ENCODE results near the gene GPR42. TPM values are rescaled to one million over a fixed set of nuclear protein-coding genes. Genes with fewer than 3 reads are reported as not detected.
"Not testable (repeated sequence)": the region's sequence is repeated elsewhere in the genome, so short reads cannot be mapped to it uniquely, and the experiment has no call there.

GPR42 gene
- total RNA-seq, 1 experiment from 2014 or later, result not detected

DNA sequence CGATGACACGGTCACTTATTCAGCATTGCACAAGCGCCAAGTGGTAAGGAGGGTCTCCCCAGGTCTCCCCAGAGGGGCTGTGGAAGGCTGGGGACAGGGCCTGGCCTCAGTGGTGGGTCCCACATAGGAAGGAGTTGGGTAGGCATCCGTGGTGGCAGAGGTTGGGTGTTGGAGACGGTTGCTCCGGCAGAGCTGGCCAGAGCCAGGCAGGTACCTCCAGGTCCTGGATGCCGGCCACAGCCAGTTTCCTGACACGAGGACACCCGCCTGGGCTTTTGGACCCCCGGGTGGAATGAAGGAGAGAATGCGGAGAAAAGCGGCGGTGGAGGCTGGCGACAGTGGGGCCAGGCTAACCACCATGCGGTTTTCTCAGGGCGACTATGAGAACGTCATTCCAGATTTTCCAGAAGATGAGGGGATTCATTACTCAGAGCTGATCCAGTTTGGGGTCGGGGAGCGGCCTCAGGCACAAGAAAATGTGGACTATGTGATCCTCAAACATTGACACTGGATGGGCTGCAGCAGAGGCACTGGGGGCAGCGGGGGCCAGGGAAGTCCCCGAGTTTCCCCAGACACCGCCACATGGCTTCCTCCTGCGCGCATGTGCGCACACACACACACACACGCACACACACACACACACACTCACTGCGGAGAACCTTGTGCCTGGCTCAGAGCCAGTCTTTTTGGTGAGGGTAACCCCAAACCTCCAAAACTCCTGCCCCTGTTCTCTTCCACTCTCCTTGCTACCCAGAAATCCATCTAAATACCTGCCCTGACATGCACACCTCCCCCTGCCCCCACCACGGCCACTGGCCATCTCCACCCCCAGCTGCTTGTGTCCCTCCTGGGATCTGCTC, 24.4 kb upstream of the GPR42 start:
- DNase-seq (ENCODE audit: low spot score), result no peak

DNA sequence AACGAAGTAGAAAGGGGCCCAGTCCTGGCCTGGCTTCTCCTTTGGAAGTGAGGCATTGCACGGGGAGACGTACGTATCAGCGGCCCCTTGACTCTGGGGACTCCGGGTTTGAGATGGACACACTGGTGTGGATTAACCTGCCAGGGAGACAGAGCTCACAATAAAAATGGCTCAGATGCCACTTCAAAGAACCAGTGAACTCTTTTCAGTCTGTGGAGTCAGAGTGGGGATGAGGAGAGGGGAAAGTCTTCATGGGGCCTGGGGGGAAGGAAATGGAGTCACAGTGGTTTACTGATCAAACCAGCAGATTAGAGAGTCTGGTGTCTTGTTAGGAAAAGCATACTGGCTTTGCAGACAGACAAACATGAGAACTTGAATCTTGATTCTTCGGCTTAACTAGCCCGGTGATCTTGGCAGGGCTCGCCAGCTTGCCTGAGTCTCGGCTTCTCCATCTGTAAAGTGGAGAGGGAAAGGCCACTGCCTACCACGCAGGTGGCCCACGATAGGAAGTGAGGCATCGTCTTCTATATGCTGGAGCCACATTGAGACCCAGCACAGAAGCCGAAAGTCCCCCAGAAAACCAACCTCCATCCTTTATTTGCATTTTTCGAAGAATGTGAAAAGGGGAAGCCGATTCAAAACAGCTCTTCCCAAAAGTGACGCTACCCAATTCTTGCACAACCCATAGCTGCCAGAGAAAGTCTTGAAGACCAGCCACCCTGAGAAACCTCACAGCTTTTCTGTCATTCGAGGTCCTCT, 23.5 kb upstream of the GPR42 start, which contains the start of gene FFAR1:
Gene FFAR1, plus strand, starts transcription at position 732 of the 759 bp plus-strand sequence. CDS start 3,650 bp downstream, outside the sequence.
- DNase-seq (ENCODE audit: low spot score), result no peak

DNA sequence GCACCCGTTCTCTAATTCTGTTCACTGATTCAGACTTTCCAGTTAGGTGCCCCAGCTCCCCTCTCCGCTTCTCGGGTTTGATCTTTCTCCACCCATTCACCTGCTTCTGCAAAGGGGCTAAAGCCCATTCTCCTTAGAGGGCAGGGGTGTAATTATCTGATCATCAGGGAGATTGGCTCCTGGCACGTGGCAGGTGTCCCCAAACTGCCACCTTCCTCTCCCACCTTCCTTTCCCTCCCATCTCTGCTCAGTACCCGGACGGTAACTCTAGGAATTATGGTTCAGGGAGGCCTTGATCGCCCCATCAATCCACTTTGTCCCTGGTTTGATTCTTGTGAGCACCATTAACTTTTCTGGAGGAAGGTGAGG, 23.0 kb upstream of the GPR42 start:
- no peak for DNase-seq (ENCODE audit: low spot score)

DNA sequence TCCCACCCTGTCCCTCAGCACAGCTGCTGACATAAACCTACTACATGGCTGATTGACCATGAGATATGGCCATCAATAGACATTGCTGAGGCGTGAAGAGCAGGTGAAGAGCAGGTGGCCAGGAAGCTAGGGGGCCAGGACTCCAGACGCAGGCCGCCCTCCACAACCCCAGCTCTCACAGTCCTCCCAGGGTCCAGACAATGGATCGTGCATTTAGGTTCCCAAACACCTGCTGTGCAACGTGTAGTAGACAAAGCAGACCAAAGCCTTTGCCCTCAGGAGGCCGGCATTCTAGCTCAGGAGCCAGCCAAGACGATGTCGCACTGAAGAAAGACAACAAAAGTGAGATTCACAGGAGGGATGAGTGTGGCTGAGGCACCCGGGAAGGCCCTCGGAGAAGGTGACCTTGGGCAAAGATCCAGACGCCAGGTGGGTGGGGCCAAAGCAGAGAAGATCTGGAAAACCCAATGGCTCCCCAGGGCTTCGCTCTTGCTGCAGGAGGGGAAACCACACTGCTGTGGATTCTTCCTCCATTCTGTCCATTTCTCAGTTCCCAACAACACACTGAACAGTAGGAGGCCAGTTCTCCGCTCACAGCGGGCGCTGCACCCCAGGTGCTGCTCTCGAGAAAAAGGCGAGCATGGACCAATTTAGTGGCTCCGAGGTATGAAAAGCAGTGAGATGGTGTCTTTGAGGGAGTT, 21.8 kb upstream of the GPR42 start:
- DNase-seq (ENCODE audit: low spot score), result no peak

DNA sequence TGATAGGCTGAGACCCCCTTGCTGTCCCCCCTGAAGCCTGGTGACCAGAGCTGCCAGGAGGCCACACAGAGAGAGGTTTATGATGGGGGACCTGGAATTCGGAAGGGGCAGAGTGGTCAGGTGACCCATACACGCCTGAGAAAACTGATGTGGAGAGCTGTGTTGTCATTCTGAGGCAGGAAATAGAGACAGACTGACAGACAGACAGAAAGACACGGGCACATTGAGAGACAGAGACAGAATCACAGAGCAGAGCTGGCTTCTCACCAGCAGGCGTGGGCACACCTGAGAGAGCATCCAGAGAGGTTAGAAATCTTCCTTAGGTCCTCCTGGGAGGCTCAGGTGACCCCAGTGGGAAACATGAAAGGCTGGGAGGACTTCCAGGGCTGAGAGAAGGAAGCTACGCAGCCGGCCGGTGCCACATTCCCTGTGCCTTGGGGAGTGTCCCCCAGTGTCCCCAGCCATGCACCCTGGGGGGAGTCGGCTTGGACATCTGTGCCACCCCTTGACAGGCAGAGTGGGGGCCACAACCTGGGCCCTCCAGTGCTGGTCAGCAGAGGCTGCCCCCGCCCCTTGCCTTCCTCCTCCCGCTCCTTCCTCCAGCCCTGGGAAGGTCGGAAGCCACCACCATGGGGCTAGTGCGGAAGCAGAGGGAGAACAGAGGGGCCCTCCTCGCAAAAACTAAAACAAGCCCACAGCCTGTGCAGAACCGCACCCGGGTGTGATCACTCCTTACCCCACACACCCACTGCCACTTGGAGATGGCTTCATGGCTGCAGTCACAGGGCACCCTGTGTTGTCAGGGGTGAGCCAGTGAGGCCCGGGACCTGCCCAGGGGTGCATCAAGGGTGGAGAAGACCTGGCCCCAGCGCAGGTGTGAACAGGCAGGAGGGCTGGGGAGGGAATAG, 21.0 kb upstream of the GPR42 start:
- DNase-seq (ENCODE audit: low spot score), result no peak

DNA sequence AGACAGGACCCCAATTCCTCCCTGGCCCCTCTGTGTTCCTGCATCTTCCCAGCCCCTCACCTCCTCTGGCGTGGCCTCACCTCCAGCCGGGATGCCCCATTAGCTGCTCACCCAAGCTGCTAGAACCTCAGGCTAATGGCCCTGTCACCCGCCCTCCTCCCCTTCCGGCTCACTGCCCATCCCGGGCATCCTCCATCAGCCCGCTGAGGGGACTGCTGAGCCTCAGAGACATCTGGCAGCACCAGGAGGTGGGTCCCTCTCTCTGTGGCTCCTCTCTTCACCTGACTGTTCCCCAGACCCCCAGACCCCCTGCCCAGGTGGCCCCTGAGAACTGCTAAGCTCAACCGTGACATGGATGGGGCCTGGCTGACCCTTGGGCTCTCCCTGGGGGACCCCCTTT, 20.3 kb upstream of the GPR42 start:
- DNase-seq (ENCODE audit: low spot score), result no peak

DNA sequence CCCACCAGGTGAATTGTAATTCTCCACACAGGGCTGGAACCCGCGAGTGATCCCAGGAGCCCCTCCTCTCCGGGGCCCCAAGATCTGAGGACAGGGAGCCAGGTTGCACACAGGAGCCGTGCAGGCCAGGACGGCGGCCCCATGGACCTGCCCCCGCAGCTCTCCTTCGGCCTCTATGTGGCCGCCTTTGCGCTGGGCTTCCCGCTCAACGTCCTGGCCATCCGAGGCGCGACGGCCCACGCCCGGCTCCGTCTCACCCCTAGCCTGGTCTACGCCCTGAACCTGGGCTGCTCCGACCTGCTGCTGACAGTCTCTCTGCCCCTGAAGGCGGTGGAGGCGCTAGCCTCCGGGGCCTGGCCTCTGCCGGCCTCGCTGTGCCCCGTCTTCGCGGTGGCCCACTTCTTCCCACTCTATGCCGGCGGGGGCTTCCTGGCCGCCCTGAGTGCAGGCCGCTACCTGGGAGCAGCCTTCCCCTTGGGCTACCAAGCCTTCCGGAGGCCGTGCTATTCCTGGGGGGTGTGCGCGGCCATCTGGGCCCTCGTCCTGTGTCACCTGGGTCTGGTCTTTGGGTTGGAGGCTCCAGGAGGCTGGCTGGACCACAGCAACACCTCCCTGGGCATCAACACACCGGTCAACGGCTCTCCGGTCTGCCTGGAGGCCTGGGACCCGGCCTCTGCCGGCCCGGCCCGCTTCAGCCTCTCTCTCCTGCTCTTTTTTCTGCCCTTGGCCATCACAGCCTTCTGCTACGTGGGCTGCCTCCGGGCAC, 19.3 kb upstream of the GPR42 start:
- DNase-seq (ENCODE audit: low spot score), result no peak

DNA sequence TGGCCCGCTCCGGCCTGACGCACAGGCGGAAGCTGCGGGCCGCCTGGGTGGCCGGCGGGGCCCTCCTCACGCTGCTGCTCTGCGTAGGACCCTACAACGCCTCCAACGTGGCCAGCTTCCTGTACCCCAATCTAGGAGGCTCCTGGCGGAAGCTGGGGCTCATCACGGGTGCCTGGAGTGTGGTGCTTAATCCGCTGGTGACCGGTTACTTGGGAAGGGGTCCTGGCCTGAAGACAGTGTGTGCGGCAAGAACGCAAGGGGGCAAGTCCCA, 18.8 kb upstream of the GPR42 start:
- DNase-seq (ENCODE audit: low spot score), result no peak

DNA sequence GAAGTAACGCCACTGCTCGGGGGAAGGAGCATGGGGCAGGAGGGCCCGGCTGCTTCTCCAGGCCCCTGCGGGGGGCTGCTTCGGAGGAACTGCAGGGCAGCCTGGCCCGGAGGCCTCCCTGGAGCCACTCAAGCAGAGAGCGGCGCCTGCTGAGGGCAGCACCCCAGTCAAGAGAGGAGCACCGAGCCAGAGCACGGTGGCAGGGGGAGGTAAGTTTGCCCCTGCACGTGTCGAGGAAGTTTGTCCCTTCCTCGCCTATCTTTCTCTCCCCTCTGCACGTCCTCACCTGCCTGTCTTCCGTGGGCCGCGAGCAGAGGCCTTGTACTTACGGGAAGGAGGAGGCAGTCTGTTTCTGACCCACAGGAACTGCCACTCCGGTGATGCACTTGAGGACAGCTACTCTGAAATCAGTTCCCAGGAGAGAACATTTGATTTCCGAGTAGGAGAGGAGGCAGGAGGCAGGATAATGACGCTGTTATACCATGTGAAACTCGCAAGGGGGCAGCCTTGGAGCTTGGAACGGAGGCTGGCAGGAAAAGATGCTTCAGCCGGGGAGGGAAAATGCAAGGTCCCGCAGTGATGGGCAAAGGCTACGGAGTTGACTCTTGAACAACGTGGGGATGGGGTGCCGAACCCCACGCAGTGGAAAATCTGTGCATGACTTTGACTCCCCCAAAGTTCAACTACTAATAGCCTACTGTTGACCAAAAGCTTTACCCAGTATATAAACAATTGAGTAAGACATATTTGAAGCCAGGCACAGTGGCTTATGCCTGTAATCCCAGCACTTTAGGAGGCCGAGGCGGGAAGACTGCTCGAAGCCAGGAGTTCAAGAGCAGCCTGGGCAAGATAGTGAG, 18.2 kb upstream of the GPR42 start:
- DNase-seq (ENCODE audit: low spot score), result peak; percentile 79

DNA sequence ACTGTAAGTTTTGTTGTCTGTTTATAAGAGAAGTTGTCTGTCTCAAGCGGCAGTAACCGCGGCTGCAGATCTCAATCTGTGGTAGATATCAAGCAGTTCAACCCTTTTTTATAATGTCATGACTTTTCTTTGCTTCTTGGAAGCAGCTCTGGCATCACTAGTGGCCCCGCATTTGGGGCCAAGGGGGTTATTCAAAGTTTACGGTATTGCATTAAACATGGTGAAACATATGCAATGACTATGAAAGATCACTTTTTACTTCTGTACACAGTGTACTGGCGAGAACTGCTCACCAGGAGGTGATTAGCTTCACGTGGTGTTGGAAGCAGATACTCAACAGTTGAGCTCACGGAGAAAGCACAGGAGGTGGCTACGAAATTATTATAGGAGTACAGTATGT, 17.2 kb upstream of the GPR42 start:
- no peak for DNase-seq (ENCODE audit: low spot score)

DNA sequence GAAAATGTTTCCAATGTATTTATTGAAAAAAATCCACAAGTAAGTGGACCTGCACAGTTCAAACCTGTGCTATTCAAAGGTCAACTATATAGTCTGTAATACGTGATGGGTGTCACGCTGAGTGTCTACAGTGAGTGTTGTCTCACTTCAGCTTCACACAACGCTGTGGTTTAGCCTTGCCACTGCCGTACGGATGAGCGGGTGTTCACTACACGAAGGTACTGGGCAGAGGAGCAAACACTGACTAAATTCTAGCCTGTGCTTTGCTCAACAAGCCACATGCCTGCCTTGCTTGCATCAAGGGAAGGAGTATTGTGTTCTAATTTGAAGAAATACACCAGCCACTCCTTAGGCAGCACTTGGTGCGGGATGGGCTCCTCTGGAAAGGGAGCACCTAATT, 16.0 kb upstream of the GPR42 start:
- no peak for DNase-seq (ENCODE audit: low spot score)

DNA sequence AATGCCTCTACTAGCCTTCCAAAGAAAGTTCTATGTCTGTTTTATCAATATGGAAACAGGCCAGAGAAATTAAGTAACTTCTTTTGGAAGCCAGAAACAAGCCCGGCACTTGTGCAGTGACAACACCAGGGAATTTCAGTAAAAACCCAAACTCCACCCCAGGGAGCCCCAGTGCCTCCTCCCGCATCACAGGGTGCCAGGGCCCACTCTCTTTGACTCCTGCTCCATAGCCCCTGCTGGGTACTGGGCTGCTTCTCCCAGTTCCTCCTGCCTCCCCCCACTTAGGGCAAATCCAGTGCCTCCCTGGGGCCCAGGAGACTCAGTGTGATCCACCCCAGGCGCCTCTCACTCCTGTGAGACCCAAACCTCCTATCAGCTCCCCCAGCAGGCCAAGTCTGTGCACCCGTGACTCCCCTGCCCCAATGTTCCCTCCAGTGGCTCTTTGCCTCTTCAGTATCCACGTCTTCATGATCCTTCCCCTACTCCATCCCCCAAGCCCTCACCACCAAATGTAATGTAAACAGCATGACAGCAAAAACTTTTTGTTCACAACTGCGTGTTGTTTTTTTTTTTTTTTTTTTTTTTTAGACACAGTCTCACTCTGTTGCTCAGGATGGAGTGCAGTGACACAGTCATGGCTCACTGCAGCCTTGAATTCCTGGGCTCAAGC, 14.9 kb upstream of the GPR42 start:
- DNase-seq (ENCODE audit: low spot score), result no peak

DNA sequence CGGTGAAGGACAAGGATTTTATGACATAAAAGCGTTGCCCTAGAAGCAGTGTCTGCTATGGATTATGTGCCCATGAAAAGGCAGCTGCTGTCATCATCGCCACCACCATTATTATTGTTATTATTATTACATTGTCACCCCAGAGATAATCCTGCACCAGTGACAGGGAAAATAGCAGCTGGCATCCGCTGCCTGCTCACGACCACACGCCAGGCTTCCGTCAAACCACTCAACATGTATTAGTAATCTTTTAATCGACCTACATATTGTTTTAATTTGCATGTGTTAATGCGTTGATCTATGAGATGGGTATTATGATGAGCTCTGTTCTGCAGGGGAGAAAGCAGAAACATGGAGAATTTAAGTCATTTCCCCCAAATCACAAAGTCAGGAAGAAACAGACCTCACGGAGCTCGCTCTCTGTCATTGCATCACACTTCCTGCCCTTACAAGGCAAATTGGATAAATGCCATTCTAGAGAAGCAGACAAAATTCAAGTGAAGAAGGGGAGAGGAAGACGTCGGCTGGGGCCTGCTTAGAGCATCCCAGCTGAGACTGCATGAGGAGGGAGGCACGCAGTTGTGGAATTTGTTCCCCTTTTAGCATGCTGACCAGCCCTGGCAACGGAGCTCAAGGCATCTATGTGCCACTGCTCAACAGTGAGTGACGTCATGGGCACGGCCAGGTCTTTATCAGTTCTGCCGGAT, 12.8 kb upstream of the GPR42 start, which contains the start of gene FFAR3:
Gene FFAR3, plus strand, starts transcription at position 594 of the 707 bp plus-strand sequence. CDS start 431 bp downstream, outside the sequence.
- no peak for DNase-seq (ENCODE audit: low spot score)

DNA sequence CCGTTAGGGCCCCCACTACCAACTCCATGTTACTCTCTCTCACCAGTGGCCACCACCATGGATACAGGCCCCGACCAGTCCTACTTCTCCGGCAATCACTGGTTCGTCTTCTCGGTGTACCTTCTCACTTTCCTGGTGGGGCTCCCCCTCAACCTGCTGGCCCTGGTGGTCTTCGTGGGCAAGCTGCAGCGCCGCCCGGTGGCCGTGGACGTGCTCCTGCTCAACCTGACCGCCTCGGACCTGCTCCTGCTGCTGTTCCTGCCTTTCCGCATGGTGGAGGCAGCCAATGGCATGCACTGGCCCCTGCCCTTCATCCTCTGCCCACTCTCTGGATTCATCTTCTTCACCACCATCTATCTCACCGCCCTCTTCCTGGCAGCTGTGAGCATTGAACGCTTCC, 12.0 kb upstream of the GPR42 start:
- not testable (repeated sequence) for DNase-seq (ENCODE audit: low spot score)

DNA sequence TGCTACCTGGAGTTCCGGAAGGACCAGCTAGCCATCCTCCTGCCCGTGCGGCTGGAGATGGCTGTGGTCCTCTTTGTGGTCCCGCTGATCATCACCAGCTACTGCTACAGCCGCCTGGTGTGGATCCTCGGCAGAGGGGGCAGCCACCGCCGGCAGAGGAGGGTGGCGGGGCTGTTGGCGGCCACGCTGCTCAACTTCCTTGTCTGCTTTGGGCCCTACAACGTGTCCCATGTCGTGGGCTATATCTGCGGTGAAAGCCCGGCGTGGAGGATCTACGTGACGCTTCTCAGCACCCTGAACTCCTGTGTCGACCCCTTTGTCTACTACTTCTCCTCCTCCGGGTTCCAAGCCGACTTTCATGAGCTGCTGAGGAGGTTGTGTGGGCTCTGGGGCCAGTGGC, 11.5 kb upstream of the GPR42 start:
- DNase-seq (ENCODE audit: low spot score), result not testable (repeated sequence)

DNA sequence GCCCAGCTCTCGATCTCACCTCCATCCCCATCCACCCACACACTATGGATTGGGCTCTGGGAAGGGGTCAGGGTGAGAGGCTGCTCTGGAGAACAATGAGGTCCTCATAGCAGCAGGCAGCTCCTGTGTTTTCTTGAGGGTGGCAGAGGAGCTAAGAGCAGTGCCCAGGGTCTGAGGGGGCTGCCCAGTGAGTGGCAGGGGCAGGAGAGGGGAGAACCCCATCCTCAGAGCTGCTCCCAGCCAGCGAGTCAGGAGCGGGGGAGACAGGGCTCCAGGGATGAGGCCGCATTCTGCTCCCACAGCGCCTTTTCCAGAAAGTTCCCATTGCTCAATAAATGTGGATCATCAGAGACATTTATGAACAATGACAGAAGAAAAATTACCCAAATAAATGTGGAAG, 10.8 kb upstream of the GPR42 start:
- DNase-seq (ENCODE audit: low spot score), result not testable (repeated sequence)

DNA sequence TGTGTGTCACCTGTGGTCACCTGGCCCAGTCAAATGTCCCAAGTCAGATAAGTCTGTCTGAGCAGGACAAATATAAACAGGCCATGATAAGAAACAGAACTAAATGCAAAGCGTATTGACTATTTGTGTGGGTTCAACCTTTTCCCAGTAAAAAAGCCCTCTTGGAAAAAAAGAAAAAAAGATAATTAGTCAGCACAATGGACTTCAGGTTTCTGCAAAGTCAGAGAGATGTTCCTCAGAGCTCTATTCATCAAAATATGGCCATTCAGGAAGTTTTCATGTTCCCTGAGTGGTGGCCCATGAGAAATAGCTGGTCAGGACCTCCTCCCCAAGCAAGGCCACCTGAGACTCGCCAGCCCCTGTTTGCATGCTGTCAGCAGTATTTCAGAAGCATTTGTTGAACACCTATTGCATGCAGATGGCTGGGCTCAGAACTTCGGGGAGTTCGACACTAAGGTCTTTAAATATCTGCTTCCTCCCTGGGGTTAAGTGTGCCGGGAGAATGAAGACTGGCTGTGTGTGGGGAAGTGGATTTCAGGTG, 9.9 kb upstream of the GPR42 start:
- DNase-seq (ENCODE audit: low spot score), result no peak

Data from A172 (cell line).